OCI-LY7 (cell line): Measurements from ENCODE around the gene TUSC2. TPM values are rescaled to one million over a fixed set of nuclear protein-coding genes. Genes with fewer than 3 reads are reported as not detected.

ENCODE experiments used
- BruUV-seq: library from RNA; stranded (reverse); fragments of 400-500 nt; replicated peaks from 2 replicates; lab custom pipeline; 2021; lab: Mats Ljungman, UMichigan
- CTCF ChIA-PET: fragments of 300-600 bp; sonication (Branson Sonifier 250); formaldehyde crosslinking; loops from one replicate; lab custom pipeline; 2022; ENCODE audit warnings: antibody characterized with exemption; ENCODE audit not compliant: unreplicated experiment; lab: Charles Lee
- POLR2A ChIA-PET: fragments of 300-600 bp; sonication (Branson Sonifier 250); formaldehyde crosslinking; loops from one replicate; lab custom pipeline; 2022; ENCODE audit warnings: antibody characterized with exemption; lab: Charles Lee
- DNase-seq: peaks from one replicate; pipeline ENCODE4 v3.0.0-alpha.2; 2015; ENCODE audit warnings: low spot score
- H2AFZ ChIP-seq: fragments of 200-600 bp; sonication (generic), shearing (Covaris generic); 2 replicates; pipeline ENCODE4 v1.6.1; 2014; ENCODE audit warnings: mild to moderate bottlenecking, antibody characterized with exemption, low read length, moderate library complexity
- H3K27ac ChIP-seq: fragments of 200-600 bp; sonication (generic); 2 replicates; pipeline ENCODE4 v1.5.1; 2014; ENCODE audit warnings: mixed run types, low read depth, mild to moderate bottlenecking, moderate library complexity, low read length, inconsistent platforms; ENCODE audit not compliant: poor library complexity, severe bottlenecking
- H3K36me3 ChIP-seq: fragments of 200-600 bp; sonication (generic); 2 replicates; pipeline ENCODE4 v1.6.1; 2014; ENCODE audit warnings: mild to moderate bottlenecking, antibody characterized with exemption, low read length, moderate library complexity, mixed read lengths; ENCODE audit not compliant: insufficient read depth
- H3K4me1 ChIP-seq: fragments of 200-600 bp; sonication (generic); 2 replicates; pipeline ENCODE4 v1.5.1; 2014; ENCODE audit warnings: mild to moderate bottlenecking, low read length; ENCODE audit not compliant: insufficient read depth, poor library complexity, severe bottlenecking
- H3K4me2 ChIP-seq: fragments of 200-600 bp; sonication (generic); 2 replicates; pipeline ENCODE4 v1.6.1; 2014; ENCODE audit warnings: mild to moderate bottlenecking, low read length
- H3K4me3 ChIP-seq: fragments of 200-600 bp; sonication (generic); 2 replicates; pipeline ENCODE4 v1.5.1; 2014; ENCODE audit warnings: mild to moderate bottlenecking, low read depth, low read length; ENCODE audit not compliant: poor library complexity, severe bottlenecking
- H3K79me2 ChIP-seq: fragments of 200-600 bp; sonication (generic); 2 replicates; pipeline ENCODE4 v1.6.1; 2016; ENCODE audit warnings: low read depth, mild to moderate bottlenecking, low read length, moderate library complexity, mixed read lengths; ENCODE audit not compliant: insufficient read depth
- H3K9me2 ChIP-seq: fragments of 200-600 bp; sonication (generic); 2 replicates; pipeline ENCODE4 v1.6.1; 2016; ENCODE audit warnings: mild to moderate bottlenecking, low read length, mixed read lengths; ENCODE audit not compliant: insufficient read depth
- H3K9me3 ChIP-seq: fragments of 200-600 bp; sonication (generic); 2 replicates; pipeline ENCODE4 v1.6.1; 2014; ENCODE audit warnings: mild to moderate bottlenecking, mixed run types, low read length, mixed read lengths
- H4K20me1 ChIP-seq: fragments of 200-600 bp; sonication (generic); 2 replicates; pipeline ENCODE4 v1.6.1; 2014; ENCODE audit warnings: mild to moderate bottlenecking, antibody characterized with exemption, low read length, moderate library complexity, mixed read lengths; ENCODE audit not compliant: insufficient read depth
- EZH2phosphoT487 ChIP-seq: fragments of 200-600 bp; sonication (generic); IDR thresholded peaks from 2 replicates; pipeline ENCODE4 v1.6.1; 2018; ENCODE audit warnings: low read depth, borderline replicate concordance, mild to moderate bottlenecking, mixed run types, antibody characterized with exemption, low read length, moderate library complexity, mixed read lengths
- intact Hi-C: fragments of 100-400 bp; cut with micrococcal nuclease; formaldehyde crosslinking; loops from one replicate; pipeline ENCODE4 v1.10.0; 2022; ENCODE audit not compliant: unreplicated experiment
- total RNA-seq, 2 experiments: library from RNA; depleted of rRNA in 1 of 2; stranded (reverse); fragments of >200 nt in 1 of 2; shearing (Covaris generic) in 1 of 2; gene quantifications; 2 replicates each; pipeline ENCODE4 v1.2.3, GENCODE V29; 2014 to 2022
- TF ChIP-seq, protein P1 (sequence below): fragments of 200-600 bp; sonication (generic); conservative IDR thresholded peaks from 2 replicates; pipeline ENCODE4 v1.5.1; 2014; ENCODE audit warnings: mild to moderate bottlenecking, antibody characterized with exemption, low read length, moderate library complexity, mixed read lengths

Gene TUSC2
- total RNA-seq, 2 experiments from 2014 or later, result 20.4 to 24.5 TPM

DNA sequence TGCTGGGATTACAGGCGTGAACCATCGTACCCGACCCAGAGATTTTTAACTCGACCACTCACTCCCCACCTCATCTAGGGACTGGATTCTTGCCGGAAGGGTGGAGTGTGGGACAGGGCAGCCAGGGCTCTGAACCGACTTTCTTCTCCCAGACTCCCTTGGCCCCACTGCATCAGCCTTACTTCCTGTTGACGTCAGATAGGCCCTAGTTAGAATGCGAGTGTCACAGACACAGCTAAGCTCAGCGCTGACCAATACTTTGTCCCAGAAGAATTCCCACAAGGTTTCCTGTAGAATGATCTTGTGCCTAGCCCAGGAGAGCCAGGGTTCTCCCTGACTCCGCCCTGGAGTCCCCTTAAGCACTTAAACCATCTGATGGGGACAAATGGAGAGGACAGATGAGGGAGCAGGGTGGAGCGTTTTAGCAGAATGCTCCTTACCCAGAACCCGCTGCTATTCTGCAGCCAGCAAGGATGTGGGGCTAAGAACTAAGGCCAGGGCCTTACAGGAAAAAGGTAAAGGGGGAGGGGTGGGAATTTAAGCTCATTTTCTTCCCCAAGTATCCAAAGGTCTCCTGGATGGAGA lies 5.8 kb upstream of the TUSC2 start:
- no peak for DNase-seq
- peak overlapping the region; percentile 37 for H3K27ac ChIP-seq
- ChIA-PET CTCF (no interaction called here), POLR2A (interaction anchor here (1.0 to 1.8 kb wide), 2 partner anchors 14 to 16 kb away, joined by 5 to 6 read pairs; partner anchors contain the start of genes CYB561D2 and NPRL2)
- H3K9me2 ChIP-seq, result no peaks in the 10 kb centered on the region
- TF ChIP-seq, protein P1, sequence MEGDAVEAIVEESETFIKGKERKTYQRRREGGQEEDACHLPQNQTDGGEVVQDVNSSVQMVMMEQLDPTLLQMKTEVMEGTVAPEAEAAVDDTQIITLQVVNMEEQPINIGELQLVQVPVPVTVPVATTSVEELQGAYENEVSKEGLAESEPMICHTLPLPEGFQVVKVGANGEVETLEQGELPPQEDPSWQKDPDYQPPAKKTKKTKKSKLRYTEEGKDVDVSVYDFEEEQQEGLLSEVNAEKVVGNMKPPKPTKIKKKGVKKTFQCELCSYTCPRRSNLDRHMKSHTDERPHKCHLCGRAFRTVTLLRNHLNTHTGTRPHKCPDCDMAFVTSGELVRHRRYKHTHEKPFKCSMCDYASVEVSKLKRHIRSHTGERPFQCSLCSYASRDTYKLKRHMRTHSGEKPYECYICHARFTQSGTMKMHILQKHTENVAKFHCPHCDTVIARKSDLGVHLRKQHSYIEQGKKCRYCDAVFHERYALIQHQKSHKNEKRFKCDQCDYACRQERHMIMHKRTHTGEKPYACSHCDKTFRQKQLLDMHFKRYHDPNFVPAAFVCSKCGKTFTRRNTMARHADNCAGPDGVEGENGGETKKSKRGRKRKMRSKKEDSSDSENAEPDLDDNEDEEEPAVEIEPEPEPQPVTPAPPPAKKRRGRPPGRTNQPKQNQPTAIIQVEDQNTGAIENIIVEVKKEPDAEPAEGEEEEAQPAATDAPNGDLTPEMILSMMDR, result no peak
- TF ChIP-seq EZH2phosphoT487, result no peak
- H4K20me1 ChIP-seq, result peaks cover 5% of the 10 kb centered on the region
- no peak overlapping the region for H2AFZ ChIP-seq
- no TSS peak for BruUV-seq
- intact Hi-C loops, result no loop called here
- no peaks in the 10 kb centered on the region for H3K9me3 ChIP-seq
- peak overlapping the region; percentile 90 for H3K4me2 ChIP-seq
- peaks cover 39% of the 10 kb centered on the region for H3K4me1 ChIP-seq
- H3K79me2 ChIP-seq, result peaks cover 50% of the 10 kb centered on the region
- H3K4me3 ChIP-seq, result peak overlapping the region; percentile 32
- H3K36me3 ChIP-seq, result peaks cover 70% of the 10 kb centered on the region

DNA sequence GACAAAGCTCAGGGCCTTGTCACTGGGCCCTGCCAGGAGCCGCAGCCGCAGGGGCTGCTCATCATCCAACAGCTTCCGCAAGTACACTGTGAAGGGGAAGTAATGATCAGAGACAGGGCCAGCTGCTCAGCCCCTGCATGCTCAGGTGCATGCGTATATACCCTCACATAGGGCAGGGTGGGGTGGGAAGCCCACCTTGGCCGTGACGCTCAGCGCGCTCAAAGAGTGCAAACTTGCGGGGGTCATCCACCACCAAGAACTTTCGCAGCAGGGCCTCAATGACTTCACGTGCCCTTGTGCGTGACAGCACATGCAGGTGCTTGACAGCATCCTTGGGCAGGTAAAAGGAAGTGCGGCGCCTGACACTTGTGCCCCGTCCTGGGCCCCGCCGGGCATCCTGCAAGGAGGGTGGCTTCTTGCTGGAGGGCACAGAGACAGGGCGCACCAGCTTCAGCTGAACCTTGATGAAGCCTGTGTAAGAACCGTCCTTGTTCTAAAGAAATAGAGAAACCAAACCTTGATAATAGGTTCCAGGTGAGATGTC lies 3.4 kb upstream of the TUSC2 start:
- BruUV-seq, result no TSS peak
- Histone ChIP-seq H3K79me2 (peaks cover 51% of the 10 kb centered on the region), H3K4me1 (peaks cover 42% of the 10 kb centered on the region), H3K9me3 (no peaks in the 10 kb centered on the region), H2AFZ (no peak overlapping the region), H3K4me3 (no peak overlapping the region), H3K27ac (no peak overlapping the region), H3K36me3 (peaks cover 66% of the 10 kb centered on the region), H3K9me2 (no peaks in the 10 kb centered on the region), H3K4me2 (no peak overlapping the region), H4K20me1 (peaks cover 5% of the 10 kb centered on the region)
- intact Hi-C loops, result no loop called here
- no peak for TF ChIP-seq EZH2phosphoT487
- TF ChIP-seq, protein P1, result no peak
- ChIA-PET POLR2A (no interaction called here), CTCF (interaction anchor here (0.7 kb wide), 1 partner anchor 104 kb away, joined by 3 read pairs; no protein-coding TSS in a partner anchor)
- no peak for DNase-seq

DNA sequence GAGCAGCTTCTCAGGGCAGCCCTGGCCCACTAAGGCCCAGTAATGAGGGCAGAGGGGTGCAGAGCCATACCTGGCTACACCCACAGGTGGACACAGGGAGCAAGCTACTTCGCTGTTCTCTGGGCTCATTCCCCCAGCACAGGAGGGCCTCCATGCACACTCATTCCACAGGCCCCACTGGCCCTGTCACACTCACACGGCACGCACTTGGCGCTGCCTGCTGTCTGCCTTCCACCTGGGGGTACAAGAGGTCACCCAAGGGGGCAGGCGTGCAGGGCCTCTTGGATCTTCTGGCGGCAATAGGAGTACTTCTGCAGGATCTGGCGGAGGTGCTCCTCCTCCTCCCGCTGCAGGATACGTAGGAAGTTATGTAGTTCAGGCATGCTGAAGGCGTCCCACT lies 2.3 kb upstream of the TUSC2 start:
- TF ChIP-seq, protein P1, result no peak
- no peak for TF ChIP-seq EZH2phosphoT487
- DNase-seq, result no peak
- H3K79me2 ChIP-seq, result peaks cover 40% of the 10 kb centered on the region
- peaks cover 34% of the 10 kb centered on the region for H3K4me1 ChIP-seq
- no peak overlapping the region for H3K4me3 ChIP-seq
- BruUV-seq, result no TSS peak
- no peak overlapping the region for H3K4me2 ChIP-seq
- ChIA-PET CTCF (no interaction called here), POLR2A (no interaction called here)
- no peak overlapping the region for H3K27ac ChIP-seq
- H4K20me1 ChIP-seq, result peaks cover 5% of the 10 kb centered on the region; the same call in 1 of the 2 replicates
- peaks cover 65% of the 10 kb centered on the region for H3K36me3 ChIP-seq
- no peaks in the 10 kb centered on the region for H3K9me2 ChIP-seq
- H3K9me3 ChIP-seq, result no peaks in the 10 kb centered on the region
- intact Hi-C loops, result no loop called here
- H2AFZ ChIP-seq, result no peak overlapping the region
